Activated naive CD4-positive, alpha-beta T cell treated with anti-CD3 and anti-CD28 coated beads for 36 hours (primary cell): ENCODE results near the gene TFR2. TPM values are rescaled to one million over a fixed set of nuclear protein-coding genes. Genes with fewer than 3 reads are reported as not detected.

Experiments used
- CTCF ChIA-PET: fragments of 350-600 bp; sonication (Branson Sonifier 250); formaldehyde crosslinking; loops from one replicate; lab custom pipeline; 2021; ENCODE audit warnings: antibody characterized with exemption; lab: Charles Lee
- DNase-seq: peaks from one replicate; pipeline ENCODE4 v3.0.0-alpha.2; 2020
- H3K27ac Mint-ChIP-seq: one replicate; pipeline ENCODE4 v1.8.0; 2021; ENCODE audit warnings: mild to moderate bottlenecking, mixed read lengths
- H3K27me3 Mint-ChIP-seq: one replicate; pipeline ENCODE4 v1.8.0; 2021; ENCODE audit warnings: low read depth, mixed read lengths
- H3K36me3 Mint-ChIP-seq: one replicate; pipeline ENCODE4 v1.8.0; 2021; ENCODE audit warnings: low read depth, mixed read lengths
- H3K4me1 Mint-ChIP-seq: one replicate; pipeline ENCODE4 v1.8.0; 2021; ENCODE audit warnings: low read depth, mixed read lengths
- H3K4me3 Mint-ChIP-seq: one replicate; pipeline ENCODE4 v1.8.0; 2021; ENCODE audit warnings: mild to moderate bottlenecking, moderate library complexity, mixed read lengths
- H3K9me3 Mint-ChIP-seq: one replicate; pipeline ENCODE4 v1.8.0; 2021; ENCODE audit warnings: mixed read lengths
- intact Hi-C: fragments of 100-400 bp; cut with micrococcal nuclease; formaldehyde crosslinking; loops from one replicate; pipeline ENCODE4 v1.15.1; 2023
- total RNA-seq, 2 experiments: library from RNA; stranded (reverse); gene quantifications; one replicate each; pipeline ENCODE4 v1.2.3, GENCODE V29; 2021

TFR2 gene
- total RNA-seq, 2 experiments from 2014 or later, result 4.2 to 5.1 TPM

GRCh38 chr7:100604028-100604975, 37.0 kb downstream of the TFR2 start:
- Mint-ChIP-seq H3K9me3 (no peaks in the 10 kb centered on the region), H3K4me3 (peak overlapping the region; percentile 75), H3K27me3 (no peaks in the 10 kb centered on the region), H3K27ac (peak overlapping the region; percentile 67), H3K36me3 (no peaks in the 10 kb centered on the region), H3K4me1 (peaks cover 12% of the 10 kb centered on the region)
- CTCF ChIA-PET, result interaction anchor here (0.8 to 1.4 kb wide), 4 partner anchors 87 to 122 kb away, joined by 3 to 8 read pairs (median 4); partner anchors contain the start of gene POP7
- intact Hi-C loops, result loop anchor here (1.0 to 2.0 kb wide), 5 partner anchors 8 to 248 kb away; partner anchors contain the start of genes FBXO24, LRCH4, MOSPD3 and SLC12A9
- peak; percentile 77 for DNase-seq

- peak overlapping the region; percentile 75 for H3K4me3 Mint-ChIP-seq
- intact Hi-C loops, result loop anchor here (1.0 to 2.0 kb wide), 5 partner anchors 9 to 249 kb away; partner anchors contain the start of genes FBXO24, LRCH4, MOSPD3 and SLC12A9
- DNase-seq, result no peak
- H3K4me1 Mint-ChIP-seq, result peaks cover 12% of the 10 kb centered on the region
- H3K27me3 Mint-ChIP-seq, result no peaks in the 10 kb centered on the region
- no peaks in the 10 kb centered on the region for H3K36me3 Mint-ChIP-seq
- peak overlapping the region; percentile 67 for H3K27ac Mint-ChIP-seq
- H3K9me3 Mint-ChIP-seq, result no peaks in the 10 kb centered on the region
- CTCF ChIA-PET, result interaction anchor here (1.2 to 1.4 kb wide), 2 partner anchors 102 to 122 kb away, joined by 3 to 4 read pairs; partner anchors contain the start of gene POP7
Measured at GRCh38 chr7:100603726-100604027, 37.7 kb downstream of the TFR2 start.

- no peak overlapping the region for H3K27ac Mint-ChIP-seq
Measured at GRCh38 chr7:100602889-100603725, 38.2 kb downstream of the TFR2 start.

GRCh38 chr7:100600730-100601038, 40.7 kb downstream of the TFR2 start:
- no peaks in the 10 kb centered on the region for H3K36me3 Mint-ChIP-seq

More at GRCh38 chr7:100602889-100603725, 38.2 kb downstream of the TFR2 start:
- intact Hi-C loops, result no loop called here
- DNase-seq, result no peak
- CTCF ChIA-PET, result interaction anchor here (1.2 to 1.7 kb wide), 3 partner anchors 89 to 123 kb away, joined by 3 to 8 read pairs (median 4); partner anchors contain the start of gene POP7
- Mint-ChIP-seq H3K27me3 (no peaks in the 10 kb centered on the region), H3K9me3 (no peaks in the 10 kb centered on the region), H3K4me1 (peaks cover 12% of the 10 kb centered on the region), H3K36me3 (no peaks in the 10 kb centered on the region), H3K4me3 (peak overlapping the region; percentile 75)

GRCh38 chr7:100599911-100600729, 41.2 kb downstream of the TFR2 start:
- H3K9me3 Mint-ChIP-seq, result no peaks in the 10 kb centered on the region
- H3K27ac Mint-ChIP-seq, result no peak overlapping the region
- intact Hi-C loops, result no loop called here
- peaks cover 9% of the 10 kb centered on the region for H3K4me1 Mint-ChIP-seq
- H3K27me3 Mint-ChIP-seq, result no peaks in the 10 kb centered on the region
- CTCF ChIA-PET, result interaction anchor here (0.6 to 2.3 kb wide), 2 partner anchors 12 to 125 kb away, joined by 4 to 8 read pairs; no protein-coding TSS in a partner anchor
- no peak overlapping the region for H3K4me3 Mint-ChIP-seq
- H3K36me3 Mint-ChIP-seq, result no peaks in the 10 kb centered on the region
- no peak for DNase-seq

More at GRCh38 chr7:100600730-100601038, 40.7 kb downstream of the TFR2 start:
- Mint-ChIP-seq H3K4me3 (no peak overlapping the region), H3K27ac (no peak overlapping the region), H3K9me3 (no peaks in the 10 kb centered on the region), H3K27me3 (no peaks in the 10 kb centered on the region), H3K4me1 (peaks cover 12% of the 10 kb centered on the region)
- intact Hi-C loops, result no loop called here
- CTCF ChIA-PET, result no interaction called here
- no peak for DNase-seq

GRCh38 chr7:100598425-100598824, 42.9 kb downstream of the TFR2 start:
- intact Hi-C loops, result no loop called here
- Mint-ChIP-seq H3K4me3 (no peak overlapping the region), H3K27ac (no peak overlapping the region), H3K27me3 (no peaks in the 10 kb centered on the region), H3K4me1 (peaks cover under 1% of the 10 kb centered on the region), H3K9me3 (no peaks in the 10 kb centered on the region), H3K36me3 (no peaks in the 10 kb centered on the region)
- DNase-seq, result no peak
- CTCF ChIA-PET, result interaction anchor here (0.7 to 2.3 kb wide), 3 partner anchors 10 to 254 kb away, joined by 3 to 8 read pairs (median 4); partner anchors contain the start of gene SLC12A9

GRCh38 chr7:100595188-100595587, 46.2 kb downstream of the TFR2 start:
- Mint-ChIP-seq H3K27me3 (peaks cover 5% of the 10 kb centered on the region), H3K27ac (no peak overlapping the region), H3K9me3 (no peaks in the 10 kb centered on the region), H3K36me3 (no peaks in the 10 kb centered on the region), H3K4me1 (no peaks in the 10 kb centered on the region), H3K4me3 (no peak overlapping the region)
- DNase-seq, result no peak
- CTCF ChIA-PET, result interaction anchor here (1.4 kb wide), 1 partner anchor 31 kb away, joined by 3 read pairs; no protein-coding TSS in a partner anchor
- intact Hi-C loops, result no loop called here

GRCh38 chr7:100591596-100591995, 49.8 kb downstream of the TFR2 start:
- Mint-ChIP-seq H3K4me3 (no peak overlapping the region), H3K9me3 (no peaks in the 10 kb centered on the region), H3K4me1 (no peaks in the 10 kb centered on the region), H3K27me3 (peaks cover 7% of the 10 kb centered on the region), H3K27ac (no peak overlapping the region), H3K36me3 (no peaks in the 10 kb centered on the region)
- DNase-seq, result no peak
- intact Hi-C loops, result no loop called here
- CTCF ChIA-PET, result interaction anchor here (0.9 kb wide), 1 partner anchor 33 kb away, joined by 3 read pairs; no protein-coding TSS in a partner anchor

GRCh38 chr7:100590077-100590737, 51.1 kb downstream of the TFR2 start:
- no peaks in the 10 kb centered on the region for H3K9me3 Mint-ChIP-seq
- H3K4me3 Mint-ChIP-seq, result no peak overlapping the region
- H3K4me1 Mint-ChIP-seq, result peaks cover 2% of the 10 kb centered on the region
- CTCF ChIA-PET, result interaction anchor here (0.5 to 1.5 kb wide), 3 partner anchors 31 to 458 kb away, joined by 3 to 10 read pairs (median 5); no protein-coding TSS in a partner anchor
- no peak overlapping the region for H3K27ac Mint-ChIP-seq
- DNase-seq, result no peak
- H3K27me3 Mint-ChIP-seq, result peaks cover 7% of the 10 kb centered on the region
- no peaks in the 10 kb centered on the region for H3K36me3 Mint-ChIP-seq
- intact Hi-C loops, result no loop called here

GRCh38 chr7:100589341-100589947, 51.9 kb downstream of the TFR2 start:
- H3K27me3 Mint-ChIP-seq, result peaks cover 7% of the 10 kb centered on the region
- intact Hi-C loops, result no loop called here
- CTCF ChIA-PET, result interaction anchor here (0.5 to 2.1 kb wide), 10 partner anchors 10 to 458 kb away, joined by 3 to 15 read pairs (median 4); partner anchors contain the start of gene POP7
- H3K9me3 Mint-ChIP-seq, result no peaks in the 10 kb centered on the region
- no peak overlapping the region for H3K4me3 Mint-ChIP-seq
- H3K27ac Mint-ChIP-seq, result no peak overlapping the region
- no peak for DNase-seq
- no peaks in the 10 kb centered on the region for H3K36me3 Mint-ChIP-seq
- peaks cover 9% of the 10 kb centered on the region for H3K4me1 Mint-ChIP-seq
